ENCODE data around the gene STX4.

Gene STX4

DNA sequence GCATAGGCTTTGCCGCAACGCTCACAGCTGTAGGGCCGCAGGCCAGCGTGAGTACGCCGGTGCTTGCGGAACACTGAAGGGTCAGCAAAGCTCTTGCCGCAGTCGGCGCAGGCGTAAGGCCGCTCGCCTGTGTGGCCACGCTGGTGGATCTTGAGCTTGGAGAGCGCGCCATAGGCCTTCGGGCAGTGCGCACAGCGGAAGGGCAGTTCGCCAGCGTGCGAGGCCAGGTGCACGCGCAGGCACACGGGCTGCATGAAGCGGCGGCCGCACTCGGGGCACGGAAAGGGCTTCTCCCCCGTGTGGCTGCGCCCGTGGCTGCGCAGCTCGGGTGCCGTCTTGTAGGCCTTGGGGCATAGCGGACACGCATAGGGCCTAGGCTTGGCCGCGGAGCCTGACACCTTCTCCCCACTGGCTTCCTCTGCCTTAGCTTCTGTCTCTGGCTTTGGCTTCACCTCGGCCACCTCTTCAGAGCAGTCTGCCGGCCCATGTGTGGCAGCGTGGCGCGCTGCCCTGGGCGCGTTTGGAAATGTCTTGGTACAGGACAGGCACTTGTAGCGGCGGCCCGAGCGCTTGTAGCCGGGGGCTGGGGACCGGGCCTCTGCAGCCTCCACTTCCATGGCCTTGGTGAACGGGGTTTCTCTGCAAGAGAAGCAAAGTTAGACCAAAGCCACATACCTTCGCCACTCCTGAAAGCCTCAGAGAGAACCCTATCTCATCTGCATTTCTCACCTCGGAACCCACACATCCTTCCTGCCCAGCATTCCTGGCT lies 30.7 kb downstream of the STX4 start:
- H3K9me3 ChIP-seq (ENCODE audit: insufficient read depth, low read length), result no peaks in the 10 kb centered on the region
- TF ChIP-seq ZNF274 (IDR thresholded peaks at IDR 0.05; ENCODE audit: low read depth, low read length) (no peak), YY1 (IDR thresholded peaks at IDR 0.05; ENCODE audit: insufficient read depth, insufficient read length) (no peak), SUZ12 (IDR thresholded peaks at IDR 0.05; ENCODE audit: extremely low read depth, insufficient read depth, insufficient read length) (no peak)
- no peak overlapping the region for H3K4me3 ChIP-seq (ENCODE audit: insufficient read length, low read depth)
- H3K4me1 ChIP-seq (ENCODE audit: insufficient read depth, insufficient read length), result no peaks in the 10 kb centered on the region
- no peaks in the 10 kb centered on the region for H3K27me3 ChIP-seq (ENCODE audit: insufficient read depth, insufficient read length)
- DNase-seq (ENCODE audit: low read depth, low spot score), result no peak
- peaks cover 54% of the 10 kb centered on the region for H3K36me3 ChIP-seq (ENCODE audit: insufficient read depth, insufficient read length, low read length)
- H3K9ac ChIP-seq (ENCODE audit: insufficient read length, low read depth), result no peak overlapping the region

DNA sequence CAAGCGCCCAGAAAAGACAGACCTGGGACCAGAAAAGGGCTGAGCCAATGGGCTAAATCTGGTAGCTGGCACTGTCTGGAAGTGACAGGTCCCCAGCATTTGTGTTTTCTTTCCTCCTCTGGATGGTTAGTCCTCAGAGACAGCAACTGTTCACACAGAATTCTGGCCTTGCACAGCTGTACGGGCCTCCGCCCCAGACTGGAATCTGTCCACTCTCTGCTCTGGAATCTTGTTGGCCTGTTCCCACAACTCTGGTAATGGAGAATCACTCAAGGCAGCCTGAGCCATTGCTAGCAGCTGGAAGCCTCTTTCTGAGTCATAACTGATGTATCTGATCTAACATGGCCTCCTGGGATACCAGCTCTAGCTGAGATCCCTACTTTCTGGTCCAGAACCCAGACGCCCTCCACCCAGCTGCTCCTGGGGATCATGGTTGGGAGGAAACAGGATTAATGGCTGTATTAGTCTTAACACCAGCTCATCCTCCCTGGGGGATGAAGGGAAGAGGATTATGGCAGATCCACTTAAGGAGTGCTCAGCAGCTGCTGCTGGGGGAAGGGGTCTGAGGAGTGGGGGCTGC lies 31.6 kb downstream of the STX4 start:
- DNase-seq (ENCODE audit: low read depth, low spot score), result no peak
- Histone ChIP-seq H3K4me3 (ENCODE audit: insufficient read length, low read depth) (no peak overlapping the region), H3K4me1 (ENCODE audit: insufficient read depth, insufficient read length) (no peaks in the 10 kb centered on the region), H3K27me3 (ENCODE audit: insufficient read depth, insufficient read length) (no peaks in the 10 kb centered on the region), H3K9ac (ENCODE audit: insufficient read length, low read depth) (no peak overlapping the region), H3K36me3 (ENCODE audit: insufficient read depth, insufficient read length, low read length) (peaks cover 49% of the 10 kb centered on the region), H3K9me3 (ENCODE audit: insufficient read depth, low read length) (no peaks in the 10 kb centered on the region)
- no peak for TF ChIP-seq YY1 (IDR thresholded peaks at IDR 0.05; ENCODE audit: insufficient read depth, insufficient read length)
- no peak for TF ChIP-seq ZNF274 (IDR thresholded peaks at IDR 0.05; ENCODE audit: low read depth, low read length)
- TF ChIP-seq SUZ12 (IDR thresholded peaks at IDR 0.05; ENCODE audit: extremely low read depth, insufficient read depth, insufficient read length), result no peak

DNA sequence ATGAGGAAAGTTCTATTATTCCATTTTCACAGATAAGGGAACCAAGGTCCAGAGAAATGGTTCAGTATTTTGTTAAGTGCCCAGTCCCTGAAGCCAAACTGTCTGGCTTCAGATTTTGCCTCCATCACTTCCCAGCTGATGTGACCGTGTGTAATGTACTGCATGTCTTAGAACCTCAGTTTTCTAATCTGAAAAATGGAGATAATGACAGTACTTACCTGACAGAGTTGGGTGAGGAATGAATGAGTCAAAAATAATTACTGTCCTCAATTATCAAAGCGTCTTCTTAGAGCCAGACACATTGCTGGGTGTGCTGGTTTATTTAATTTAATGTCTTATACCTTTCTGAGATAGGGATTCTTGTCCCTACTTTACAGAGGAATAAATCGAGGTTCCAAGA lies 34.0 kb downstream of the STX4 start:
- Histone ChIP-seq H3K27me3 (ENCODE audit: insufficient read depth, insufficient read length) (no peaks in the 10 kb centered on the region), H3K4me1 (ENCODE audit: insufficient read depth, insufficient read length) (no peaks in the 10 kb centered on the region), H3K9me3 (ENCODE audit: insufficient read depth, low read length) (no peaks in the 10 kb centered on the region), H3K36me3 (ENCODE audit: insufficient read depth, insufficient read length, low read length) (peaks cover 26% of the 10 kb centered on the region), H3K9ac (ENCODE audit: insufficient read length, low read depth) (no peak overlapping the region), H3K4me3 (ENCODE audit: insufficient read length, low read depth) (no peak overlapping the region)
- TF ChIP-seq SUZ12 (IDR thresholded peaks at IDR 0.05; ENCODE audit: extremely low read depth, insufficient read depth, insufficient read length) (no peak), YY1 (IDR thresholded peaks at IDR 0.05; ENCODE audit: insufficient read depth, insufficient read length) (no peak), ZNF274 (IDR thresholded peaks at IDR 0.05; ENCODE audit: low read depth, low read length) (no peak)
- no peak for DNase-seq (ENCODE audit: low read depth, low spot score)

DNA sequence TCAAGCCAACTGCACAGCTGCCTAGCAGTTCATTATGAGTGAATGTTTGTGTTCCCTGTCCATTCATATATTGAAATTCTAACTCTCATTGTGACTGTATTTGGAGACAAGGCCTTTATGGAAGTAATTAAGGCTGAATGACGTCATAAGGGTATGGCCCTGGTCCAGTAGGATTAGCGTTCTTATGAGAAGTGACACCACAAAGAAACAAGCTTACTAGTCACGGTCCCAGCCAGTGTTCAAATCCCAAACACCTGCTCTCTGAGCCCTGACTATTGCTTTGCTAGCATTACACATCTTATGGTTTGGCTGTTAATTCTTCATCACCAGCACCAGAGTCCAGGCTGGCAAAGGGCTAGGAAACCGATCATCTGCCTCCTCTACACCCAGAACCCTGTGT lies 38.5 kb downstream of the STX4 start:
- Histone ChIP-seq H3K36me3 (ENCODE audit: insufficient read depth, insufficient read length, low read length) (peaks cover 19% of the 10 kb centered on the region), H3K4me3 (ENCODE audit: insufficient read length, low read depth) (peak overlapping the region; percentile 95), H3K9me3 (ENCODE audit: insufficient read depth, low read length) (no peaks in the 10 kb centered on the region), H3K27me3 (ENCODE audit: insufficient read depth, insufficient read length) (no peaks in the 10 kb centered on the region), H3K4me1 (ENCODE audit: insufficient read depth, insufficient read length) (no peaks in the 10 kb centered on the region), H3K9ac (ENCODE audit: insufficient read length, low read depth) (peak overlapping the region; percentile 95)
- DNase-seq (ENCODE audit: low read depth, low spot score), result no peak
- TF ChIP-seq YY1 (IDR thresholded peaks at IDR 0.05; ENCODE audit: insufficient read depth, insufficient read length), result no peak
- no peak for TF ChIP-seq ZNF274 (IDR thresholded peaks at IDR 0.05; ENCODE audit: low read depth, low read length)
- TF ChIP-seq SUZ12 (IDR thresholded peaks at IDR 0.05; ENCODE audit: extremely low read depth, insufficient read depth, insufficient read length), result no peak

DNA sequence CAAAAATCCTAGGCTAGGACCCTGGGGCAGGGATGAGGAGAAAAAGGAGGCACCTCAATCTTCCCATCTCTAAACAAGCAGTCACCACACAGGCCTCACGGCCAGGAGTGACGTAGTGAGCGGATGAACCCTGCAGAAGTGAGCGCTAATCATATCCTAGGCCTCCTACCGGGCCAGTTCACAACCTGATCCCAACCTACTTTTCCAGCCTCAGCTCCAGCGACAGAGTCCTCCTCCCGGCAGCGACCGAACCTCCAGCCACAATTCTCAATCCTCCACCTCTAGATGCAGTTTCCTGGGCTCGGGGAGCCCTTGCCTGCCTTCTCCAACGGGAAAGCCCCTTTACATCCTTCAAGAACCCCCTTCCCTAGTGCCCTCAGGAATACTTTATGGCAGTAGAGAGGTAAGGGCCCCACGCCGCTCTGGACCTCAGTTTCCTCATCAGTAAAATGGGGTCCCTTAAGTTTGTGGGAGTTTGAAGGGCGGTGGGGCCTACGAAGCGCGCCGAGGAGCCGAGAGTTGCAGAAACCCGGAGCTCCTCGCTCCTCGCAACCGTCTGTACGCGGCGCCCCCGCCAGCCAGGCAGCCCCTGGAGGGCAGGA lies 39.3 kb downstream of the STX4 start:
- Histone ChIP-seq H3K9me3 (ENCODE audit: insufficient read depth, low read length) (no peaks in the 10 kb centered on the region), H3K4me1 (ENCODE audit: insufficient read depth, insufficient read length) (no peaks in the 10 kb centered on the region), H3K27me3 (ENCODE audit: insufficient read depth, insufficient read length) (no peaks in the 10 kb centered on the region), H3K36me3 (ENCODE audit: insufficient read depth, insufficient read length, low read length) (peaks cover 24% of the 10 kb centered on the region), H3K9ac (ENCODE audit: insufficient read length, low read depth) (peak overlapping the region; percentile 95), H3K4me3 (ENCODE audit: insufficient read length, low read depth) (peak overlapping the region; percentile 95)
- TF ChIP-seq ZNF274 (IDR thresholded peaks at IDR 0.05; ENCODE audit: low read depth, low read length) (no peak), YY1 (IDR thresholded peaks at IDR 0.05; ENCODE audit: insufficient read depth, insufficient read length) (no peak), SUZ12 (IDR thresholded peaks at IDR 0.05; ENCODE audit: extremely low read depth, insufficient read depth, insufficient read length) (no peak)
- no peak for DNase-seq (ENCODE audit: low read depth, low spot score)

DNA sequence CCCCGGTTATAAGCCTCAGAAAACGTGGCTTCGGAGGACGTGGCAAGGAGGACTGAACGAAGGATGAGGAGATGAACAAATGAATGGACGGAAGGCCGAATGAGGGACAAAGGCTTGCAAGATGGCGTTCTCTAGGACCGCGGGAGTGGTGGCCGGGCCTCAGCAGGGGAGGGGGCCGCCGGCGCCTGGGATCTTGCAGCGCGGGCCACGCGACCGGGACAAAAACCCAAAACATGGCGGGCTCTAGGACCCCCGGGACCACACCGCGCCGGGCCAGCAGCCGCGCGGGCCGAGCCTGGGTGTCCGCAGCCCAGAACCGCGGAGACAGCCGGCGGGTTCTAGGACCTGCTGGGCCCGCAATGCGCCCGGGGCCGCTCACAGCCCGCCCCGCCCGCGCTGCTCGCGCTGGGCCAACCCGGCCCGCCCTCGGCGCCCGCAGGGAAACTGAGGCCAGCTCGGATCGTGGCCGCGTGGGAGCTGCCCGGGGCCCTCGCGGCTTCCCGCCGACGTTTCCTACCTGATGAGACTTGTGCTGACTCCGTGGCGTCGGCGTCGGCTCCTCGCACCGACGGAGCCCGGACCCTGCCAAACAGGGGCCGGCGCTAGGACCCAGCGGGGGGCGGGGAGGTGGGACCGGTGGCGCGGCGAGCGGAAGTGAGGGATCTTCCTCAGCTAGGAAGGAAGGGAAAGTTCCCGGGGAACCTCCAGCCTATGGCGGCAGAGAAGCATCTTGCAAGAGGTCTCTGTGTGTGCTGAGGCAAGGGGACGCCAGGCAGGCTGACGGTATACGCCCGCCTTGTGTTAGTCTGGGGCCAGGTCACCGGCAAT lies 40.0 kb downstream of the STX4 start:
- Histone ChIP-seq H3K27me3 (ENCODE audit: insufficient read depth, insufficient read length) (no peaks in the 10 kb centered on the region), H3K36me3 (ENCODE audit: insufficient read depth, insufficient read length, low read length) (peaks cover 28% of the 10 kb centered on the region)

More for the DNA sequence above, 40.0 kb downstream of the STX4 start:
- Histone ChIP-seq H3K4me3 (ENCODE audit: insufficient read length, low read depth) (peak overlapping the region; percentile 95), H3K9me3 (ENCODE audit: insufficient read depth, low read length) (no peaks in the 10 kb centered on the region), H3K9ac (ENCODE audit: insufficient read length, low read depth) (peak overlapping the region; percentile 95), H3K4me1 (ENCODE audit: insufficient read depth, insufficient read length) (no peaks in the 10 kb centered on the region)
- DNase-seq (ENCODE audit: low read depth, low spot score), result peak; percentile 81
- no peak for TF ChIP-seq ZNF274 (IDR thresholded peaks at IDR 0.05; ENCODE audit: low read depth, low read length)
- TF ChIP-seq SUZ12 (IDR thresholded peaks at IDR 0.05; ENCODE audit: extremely low read depth, insufficient read depth, insufficient read length), result no peak
- TF ChIP-seq YY1 (IDR thresholded peaks at IDR 0.05; ENCODE audit: insufficient read depth, insufficient read length), result no peak

Measured in NT2/D1 (cell line).